Liver (tissue), 3 donors: Measurements from ENCODE around the gene HSD3B1.

Experiments
- EGR1 ChIP-seq, 2 donors: IDR thresholded peaks; 2 replicates each; pipeline ENCODE4 v1.6.1; 2016 to 2018; ENCODE audit warnings: antibody characterized with exemption in 2 of 2, low read depth in 2 of 2
- FOXA1 ChIP-seq: IDR thresholded peaks from 2 replicates; pipeline ENCODE4 v1.6.1; 2016; ENCODE audit warnings: antibody characterized with exemption
- GABPA ChIP-seq, 2 donors: IDR thresholded peaks in 1 of 2; conservative IDR thresholded peaks in 1 of 2; 2 replicates each; pipeline ENCODE4 v1.6.1; 2016; ENCODE audit warnings: antibody characterized with exemption in 2 of 2, mild to moderate bottlenecking in 1 of 2, moderate library complexity in 1 of 2
- JUND ChIP-seq, 2 donors: IDR thresholded peaks; 2 replicates each; pipeline ENCODE4 v1.6.1; 2016; ENCODE audit warnings: antibody characterized with exemption in 2 of 2
- NR2F2 ChIP-seq: IDR thresholded peaks from 2 replicates; pipeline ENCODE4 v1.6.1; 2016; ENCODE audit warnings: antibody characterized with exemption
- RAD21 ChIP-seq, 2 donors: IDR thresholded peaks; 2 replicates each; pipeline ENCODE4 v1.6.1; 2016; ENCODE audit warnings: antibody characterized with exemption in 2 of 2, mild to moderate bottlenecking in 2 of 2
- RXRA ChIP-seq, 2 donors: IDR thresholded peaks; 2 replicates each; pipeline ENCODE4 v1.6.1; 2017 to 2018; ENCODE audit warnings: antibody characterized with exemption in 2 of 2, mild to moderate bottlenecking in 1 of 2
- TAF1 ChIP-seq: conservative IDR thresholded peaks from 2 replicates; pipeline ENCODE4 v1.6.1; 2016; ENCODE audit warnings: antibody characterized with exemption, mild to moderate bottlenecking
- YY1 ChIP-seq: IDR thresholded peaks from 2 replicates; pipeline ENCODE4 v1.6.1; 2016; ENCODE audit warnings: antibody characterized with exemption, mild to moderate bottlenecking
- TF ChIP-seq, protein P1 (sequence below): fragments of 150-350 bp; IDR thresholded peaks from 2 replicates; pipeline ENCODE4 v1.5.1; 2017; ENCODE audit warnings: improper control_type of control experiment, low read depth, low read length; ENCODE audit not compliant: missing input control
- TF ChIP-seq, protein P2 (sequence below): IDR thresholded peaks from 2 replicates; pipeline ENCODE4 v1.6.1; 2016; ENCODE audit warnings: antibody characterized with exemption
- TF ChIP-seq, protein P3 (sequence below): IDR thresholded peaks from 2 replicates; pipeline ENCODE4 v1.6.1; 2016; ENCODE audit warnings: antibody characterized with exemption, mild to moderate bottlenecking
- TF ChIP-seq, protein P4 (sequence below): IDR thresholded peaks from 2 replicates; pipeline ENCODE4 v1.6.1; 2016; ENCODE audit warnings: antibody characterized with exemption
- donor health status: healthy.
- donor health status: healthy.

DNA sequence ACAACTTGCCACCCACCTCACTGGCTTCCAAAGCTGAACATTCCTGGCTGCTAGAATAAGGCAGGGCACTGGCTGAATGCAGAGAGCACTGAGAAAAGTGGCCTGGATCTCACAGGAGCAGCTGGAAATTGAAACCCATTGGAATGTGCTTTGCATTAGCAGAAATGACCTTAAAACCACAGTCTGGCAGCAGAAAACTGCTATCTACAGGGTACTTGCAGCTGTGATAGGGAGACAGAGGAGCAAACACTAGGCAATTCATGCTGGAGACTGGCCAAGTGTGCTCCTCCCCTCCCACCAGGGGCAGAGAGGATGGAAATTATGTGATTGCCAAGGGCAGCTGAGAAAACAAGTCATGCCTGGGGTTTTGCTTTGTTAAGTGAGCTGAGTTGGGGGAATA is 47.2 kb downstream of the HSD3B1 start:
- TF ChIP-seq, protein P1, sequence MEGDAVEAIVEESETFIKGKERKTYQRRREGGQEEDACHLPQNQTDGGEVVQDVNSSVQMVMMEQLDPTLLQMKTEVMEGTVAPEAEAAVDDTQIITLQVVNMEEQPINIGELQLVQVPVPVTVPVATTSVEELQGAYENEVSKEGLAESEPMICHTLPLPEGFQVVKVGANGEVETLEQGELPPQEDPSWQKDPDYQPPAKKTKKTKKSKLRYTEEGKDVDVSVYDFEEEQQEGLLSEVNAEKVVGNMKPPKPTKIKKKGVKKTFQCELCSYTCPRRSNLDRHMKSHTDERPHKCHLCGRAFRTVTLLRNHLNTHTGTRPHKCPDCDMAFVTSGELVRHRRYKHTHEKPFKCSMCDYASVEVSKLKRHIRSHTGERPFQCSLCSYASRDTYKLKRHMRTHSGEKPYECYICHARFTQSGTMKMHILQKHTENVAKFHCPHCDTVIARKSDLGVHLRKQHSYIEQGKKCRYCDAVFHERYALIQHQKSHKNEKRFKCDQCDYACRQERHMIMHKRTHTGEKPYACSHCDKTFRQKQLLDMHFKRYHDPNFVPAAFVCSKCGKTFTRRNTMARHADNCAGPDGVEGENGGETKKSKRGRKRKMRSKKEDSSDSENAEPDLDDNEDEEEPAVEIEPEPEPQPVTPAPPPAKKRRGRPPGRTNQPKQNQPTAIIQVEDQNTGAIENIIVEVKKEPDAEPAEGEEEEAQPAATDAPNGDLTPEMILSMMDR: no peak
- TF ChIP-seq, protein P2, sequence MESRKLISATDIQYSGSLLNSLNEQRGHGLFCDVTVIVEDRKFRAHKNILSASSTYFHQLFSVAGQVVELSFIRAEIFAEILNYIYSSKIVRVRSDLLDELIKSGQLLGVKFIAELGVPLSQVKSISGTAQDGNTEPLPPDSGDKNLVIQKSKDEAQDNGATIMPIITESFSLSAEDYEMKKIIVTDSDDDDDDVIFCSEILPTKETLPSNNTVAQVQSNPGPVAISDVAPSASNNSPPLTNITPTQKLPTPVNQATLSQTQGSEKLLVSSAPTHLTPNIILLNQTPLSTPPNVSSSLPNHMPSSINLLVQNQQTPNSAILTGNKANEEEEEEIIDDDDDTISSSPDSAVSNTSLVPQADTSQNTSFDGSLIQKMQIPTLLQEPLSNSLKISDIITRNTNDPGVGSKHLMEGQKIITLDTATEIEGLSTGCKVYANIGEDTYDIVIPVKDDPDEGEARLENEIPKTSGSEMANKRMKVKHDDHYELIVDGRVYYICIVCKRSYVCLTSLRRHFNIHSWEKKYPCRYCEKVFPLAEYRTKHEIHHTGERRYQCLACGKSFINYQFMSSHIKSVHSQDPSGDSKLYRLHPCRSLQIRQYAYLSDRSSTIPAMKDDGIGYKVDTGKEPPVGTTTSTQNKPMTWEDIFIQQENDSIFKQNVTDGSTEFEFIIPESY: no peak
- no peak for TF ChIP-seq EGR1 (IDR thresholded peaks at IDR 0.05; ENCODE audit: low read depth in 2 of 2)
- TF ChIP-seq TAF1: no peak
- peak; percentile 6 to 41 for TF ChIP-seq RAD21 (IDR thresholded peaks at IDR 0.05)
- TF ChIP-seq GABPA (IDR thresholded peaks at IDR 0.05 in 1 of 2, conservative IDR thresholded peaks at IDR 0.05 in 1 of 2): no peak
- TF ChIP-seq, protein P3, sequence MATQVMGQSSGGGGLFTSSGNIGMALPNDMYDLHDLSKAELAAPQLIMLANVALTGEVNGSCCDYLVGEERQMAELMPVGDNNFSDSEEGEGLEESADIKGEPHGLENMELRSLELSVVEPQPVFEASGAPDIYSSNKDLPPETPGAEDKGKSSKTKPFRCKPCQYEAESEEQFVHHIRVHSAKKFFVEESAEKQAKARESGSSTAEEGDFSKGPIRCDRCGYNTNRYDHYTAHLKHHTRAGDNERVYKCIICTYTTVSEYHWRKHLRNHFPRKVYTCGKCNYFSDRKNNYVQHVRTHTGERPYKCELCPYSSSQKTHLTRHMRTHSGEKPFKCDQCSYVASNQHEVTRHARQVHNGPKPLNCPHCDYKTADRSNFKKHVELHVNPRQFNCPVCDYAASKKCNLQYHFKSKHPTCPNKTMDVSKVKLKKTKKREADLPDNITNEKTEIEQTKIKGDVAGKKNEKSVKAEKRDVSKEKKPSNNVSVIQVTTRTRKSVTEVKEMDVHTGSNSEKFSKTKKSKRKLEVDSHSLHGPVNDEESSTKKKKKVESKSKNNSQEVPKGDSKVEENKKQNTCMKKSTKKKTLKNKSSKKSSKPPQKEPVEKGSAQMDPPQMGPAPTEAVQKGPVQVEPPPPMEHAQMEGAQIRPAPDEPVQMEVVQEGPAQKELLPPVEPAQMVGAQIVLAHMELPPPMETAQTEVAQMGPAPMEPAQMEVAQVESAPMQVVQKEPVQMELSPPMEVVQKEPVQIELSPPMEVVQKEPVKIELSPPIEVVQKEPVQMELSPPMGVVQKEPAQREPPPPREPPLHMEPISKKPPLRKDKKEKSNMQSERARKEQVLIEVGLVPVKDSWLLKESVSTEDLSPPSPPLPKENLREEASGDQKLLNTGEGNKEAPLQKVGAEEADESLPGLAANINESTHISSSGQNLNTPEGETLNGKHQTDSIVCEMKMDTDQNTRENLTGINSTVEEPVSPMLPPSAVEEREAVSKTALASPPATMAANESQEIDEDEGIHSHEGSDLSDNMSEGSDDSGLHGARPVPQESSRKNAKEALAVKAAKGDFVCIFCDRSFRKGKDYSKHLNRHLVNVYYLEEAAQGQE: no peak
- TF ChIP-seq, protein P4, sequence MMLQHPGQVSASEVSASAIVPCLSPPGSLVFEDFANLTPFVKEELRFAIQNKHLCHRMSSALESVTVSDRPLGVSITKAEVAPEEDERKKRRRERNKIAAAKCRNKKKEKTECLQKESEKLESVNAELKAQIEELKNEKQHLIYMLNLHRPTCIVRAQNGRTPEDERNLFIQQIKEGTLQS: no peak
- TF ChIP-seq FOXA1: no peak
- TF ChIP-seq NR2F2: no peak
- TF ChIP-seq JUND (IDR thresholded peaks at IDR 0.05): no peak
- no peak for TF ChIP-seq YY1
- TF ChIP-seq RXRA (IDR thresholded peaks at IDR 0.05): peak; percentile 12 to 37
